A549 (cell line): ENCODE measurements around the gene PDHX. TPM values are rescaled to one million over a fixed set of nuclear protein-coding genes. Genes with fewer than 3 reads are reported as not detected.

ENCODE experiments used
- ATAC-seq, 2 experiments: fragments of 200-7000 bp in 1 of 2; fragments of >200 bp in 1 of 2; cut with Nextera tagmentation in 1 of 2; cut with Tn5 transposase in 1 of 2; 3 replicates each; pipeline versions ENCODE4 v1.8.0 to v1.9.1; 2018 to 2020; ENCODE audit warnings: mild to moderate bottlenecking in 1 of 2, moderate library complexity in 1 of 2
- CTCF ChIA-PET: fragments of 300-600 bp; sonication (Branson Sonifier 250); formaldehyde crosslinking; extraction: SDS; loops from one replicate; lab custom pipeline; 2021; ENCODE audit warnings: antibody characterized with exemption, inconsistent platforms; lab: Yijun Ruan, JAX
- POLR2A ChIA-PET: fragments of 350-600 bp; formaldehyde crosslinking; extraction: SDS; loops from one replicate; lab custom pipeline; 2021; ENCODE audit warnings: antibody characterized with exemption, inconsistent platforms; lab: Yijun Ruan, JAX
- DNase-seq, 2 experiments: peaks; one replicate each; pipeline versions ENCODE4 v3.0.0 to v3.0.0-alpha.2; 2011 to 2016; ENCODE audit warnings: low read depth in 1 of 2, low spot score in 1 of 2
- FAIRE-seq: peaks from 2 replicates; lab custom pipeline; 2011; peaks lifted over from hg19 to GRCh38; lab: Jason Lieb, UNC
- H3K27ac ChIP-seq, 2 experiments: fragments of >200 bp; sonication (Bioruptor Twin); formaldehyde crosslinking; 3 replicates each; pipeline ENCODE4 v1.5.1; 2016 to 2017
- H3K4me1 ChIP-seq: fragments of >200 bp; sonication (Bioruptor Twin); formaldehyde crosslinking; 3 replicates; pipeline ENCODE4 v1.6.1; 2016
- H3K4me2 ChIP-seq: fragments of >200 bp; sonication (Bioruptor Twin); formaldehyde crosslinking; 3 replicates; pipeline ENCODE4 v1.6.1; 2016
- H3K4me3 ChIP-seq: fragments of >200 bp; sonication (Bioruptor Twin); formaldehyde crosslinking; 3 replicates; pipeline ENCODE4 v1.5.1; 2016
- H3K9me3 ChIP-seq: fragments of >200 bp; sonication (Bioruptor Twin); formaldehyde crosslinking; 3 replicates; pipeline ENCODE4 v1.6.1; 2016
- BCL3 ChIP-seq: fragments of >200 bp; sonication (Bioruptor Twin); formaldehyde crosslinking; IDR thresholded peaks from 3 replicates; pipeline ENCODE4 v1.6.1; 2016
- CBX2 ChIP-seq: fragments of 200-600 bp; sonication (generic); IDR thresholded peaks from 2 replicates; pipeline ENCODE4 v1.6.1; 2016; ENCODE audit warnings: low read depth, mild to moderate bottlenecking, borderline replicate concordance
- CTCF ChIP-seq: fragments of >200 bp; sonication (Bioruptor Twin); formaldehyde crosslinking; IDR thresholded peaks from 3 replicates; pipeline ENCODE4 v1.5.1; 2016
- E2F6 ChIP-seq: IDR thresholded peaks from 2 replicates; pipeline ENCODE4 v1.6.1; 2012; ENCODE audit warnings: low read depth, borderline replicate concordance
- EHMT2 ChIP-seq: fragments of 200-600 bp; sonication (generic); IDR thresholded peaks from 2 replicates; pipeline ENCODE4 v1.6.1; 2016; ENCODE audit warnings: antibody characterized with exemption, low read depth, mild to moderate bottlenecking, moderate library complexity
- EP300 ChIP-seq, 2 experiments: fragments of >200 bp; sonication (Bioruptor Twin); formaldehyde crosslinking; IDR thresholded peaks; 2 replicates in 1 of 2; 3 replicates in 1 of 2; pipeline ENCODE4 v1.6.1; 2016 to 2017
- FOSB ChIP-seq: fragments of 250-450 bp; sonication (Bioruptor Pico); IDR thresholded peaks from 2 replicates; pipeline ENCODE4 v1.5.0; 2020; ENCODE audit warnings: mild to moderate bottlenecking, moderate library complexity
- GATA3 ChIP-seq: IDR thresholded peaks from 2 replicates; pipeline ENCODE4 v1.6.1; 2012; ENCODE audit warnings: borderline replicate concordance
- HMGXB4 ChIP-seq: fragments of 250-450 bp; sonication (Bioruptor Pico); IDR thresholded peaks from 2 replicates; pipeline ENCODE4 v1.5.0; 2021; ENCODE audit warnings: mild to moderate bottlenecking, moderate library complexity, borderline replicate concordance
- JUN ChIP-seq, 2 experiments: fragments of >200 bp; sonication (Bioruptor Twin); formaldehyde crosslinking; IDR thresholded peaks; 2 replicates in 1 of 2; 3 replicates in 1 of 2; pipeline ENCODE4 v1.6.1; 2016 to 2017
- KDM5A ChIP-seq: fragments of 200-600 bp; sonication (generic); IDR thresholded peaks from 2 replicates; pipeline ENCODE4 v1.6.1; 2016; ENCODE audit warnings: antibody characterized with exemption, mild to moderate bottlenecking
- MAX ChIP-seq: IDR thresholded peaks from 2 replicates; pipeline ENCODE4 v1.6.1; 2012
- MAZ ChIP-seq: fragments of 150-350 bp; IDR thresholded peaks from 2 replicates; pipeline ENCODE4 v1.6.1; 2014; ENCODE audit warnings: antibody characterized with exemption, low read depth, low read length, borderline replicate concordance
- MYC ChIP-seq: IDR thresholded peaks from 2 replicates; pipeline ENCODE4 v1.6.1; 2012; ENCODE audit warnings: mild to moderate bottlenecking, inconsistent platforms, low read length, improper control_type of control experiment, borderline replicate concordance
- NPAS2 ChIP-seq: fragments of 250-450 bp; sonication (Bioruptor Pico); IDR thresholded peaks from 2 replicates; pipeline ENCODE4 v1.8.0; 2022; ENCODE audit warnings: mild to moderate bottlenecking, moderate library complexity, borderline replicate concordance
- PHF8 ChIP-seq: fragments of 200-600 bp; sonication (generic); IDR thresholded peaks from 2 replicates; pipeline ENCODE4 v1.6.1; 2016; ENCODE audit warnings: low read depth, mild to moderate bottlenecking, antibody characterized with exemption, moderate library complexity, borderline replicate concordance
- POLR2A ChIP-seq: IDR thresholded peaks from 2 replicates; pipeline ENCODE4 v1.6.1; 2012; ENCODE audit warnings: mild to moderate bottlenecking, low read length
- RARB ChIP-seq: fragments of 250-450 bp; sonication (Bioruptor Pico); IDR thresholded peaks from 2 replicates; pipeline ENCODE4 v1.8.0; 2021; ENCODE audit warnings: mild to moderate bottlenecking, moderate library complexity
- TP53 ChIP-seq: fragments of 250-450 bp; sonication (Bioruptor Pico); IDR thresholded peaks from 2 replicates; pipeline ENCODE4 v1.5.0; 2021; ENCODE audit warnings: mild to moderate bottlenecking, moderate library complexity
- USF2 ChIP-seq: fragments of 450-650 bp; IDR thresholded peaks from 2 replicates; pipeline ENCODE4 v1.6.1; 2014; ENCODE audit warnings: antibody characterized with exemption
- ZNF302 ChIP-seq: fragments of 250-450 bp; sonication (Bioruptor Pico); IDR thresholded peaks from 2 replicates; pipeline ENCODE4 v1.9.0; 2021; ENCODE audit warnings: inconsistent platforms, mild to moderate bottlenecking, moderate library complexity
- WGBS: methylation state at CpG from one replicate; pipeline ENCODE4 v1.1.6; 2017; ENCODE audit errors: missing lambda C conversion rate; 5-methylcytosine and 5-hydroxymethylcytosine counted together
- polyA minus RNA-seq: library from RNA; depleted of rRNA, polyadenylated mRNA; stranded (reverse); fragments of >200 nt; gene quantifications from 2 replicates; pipeline ENCODE4 v1.2.3, GENCODE V29; 2011; rRNA and poly(A)+ RNA removed
- polyA plus RNA-seq, 4 experiments: library from polyadenylated mRNA; depleted of rRNA in 3 of 4; stranded (reverse); fragments of >200 nt; fragmentation: RNase III in 1 of 4; extraction: RNeasy Plus Mini Kit Qiagen cat#74134 plus additional on column Dnase treatment in 1 of 4; gene quantifications; 2 replicates in 3 of 4; 3 replicates in 1 of 4; pipeline ENCODE4 v1.2.3, GENCODE V29; 2011 to 2017

PDHX gene
- polyA plus RNA-seq (2011; rRNA removed) (51.4 and 87.4 TPM in 2 replicates), polyA plus RNA-seq (2017; fragmentation: RNase III; extraction: RNeasy Plus Mini Kit Qiagen cat#74134 plus additional on column Dnase treatment) (45.8 to 46.5 TPM (median 46.1 TPM) in 3 replicates), polyA minus RNA-seq (31.0 and 39.8 TPM in 2 replicates)
- polyA plus RNA-seq (2012; cell fraction: cytosol; rRNA removed), result 20.3 and 22.1 TPM in 2 replicates
- 10.4 and 14.6 TPM in 2 replicates for polyA plus RNA-seq (2012; cell fraction: nucleus; rRNA removed)

GRCh38 chr11:34916015-34916842 is at the start of gene PDHX, which contains the start of gene APIP:
Gene PDHX (plus strand): TSS chr11:34916618. CDS start chr11:34916656, 38 bp downstream.
Gene APIP (minus strand): TSS chr11:34916379. CDS start chr11:34916284, 95 bp downstream.
- WGBS, result 0% methylated on average over 12 of the region's 79 CpGs
- no peak for TF ChIP-seq ZNF302 (CRISPR knock-in tag)
- peak; percentile 89; the same call in 1 of the 2 replicates for TF ChIP-seq MAZ
- TF ChIP-seq PHF8, result peak; percentile 98
- TF ChIP-seq EHMT2, result no peak
- no peak for TF ChIP-seq NPAS2 (CRISPR knock-in tag)
- peak; percentile 67; the same call in 1 of the 2 replicates for TF ChIP-seq HMGXB4 (CRISPR knock-in tag)
- TF ChIP-seq MAX, result peak; percentile 41
- peak; percentile 39; the same call in 1 of the 2 replicates for TF ChIP-seq USF2
- peak; percentile 60; the same call in 2 of the 3 replicates for TF ChIP-seq BCL3
- peak; percentile 77 to 89 for TF ChIP-seq JUN (IDR thresholded peaks at IDR 0.05)
- peak; percentile 79; the same call in 1 of the 2 replicates for TF ChIP-seq KDM5A
- peak; percentile 68; the same call in 1 of the 2 replicates for TF ChIP-seq MYC
- TF ChIP-seq POLR2A, result peak; percentile 97
- peak; percentile 90 to 99 for DNase-seq
- no peaks in the 10 kb centered on the region for H3K9me3 ChIP-seq
- FAIRE-seq, result no peak
- peak; percentile 92 to 96 for ATAC-seq
- H3K27ac ChIP-seq, result peak within 1 kb of the TSS; percentile 92 to 98
- POLR2A ChIA-PET, result interaction anchor here (0.6 to 1.9 kb wide), 7 partner anchors 9 to 316 kb away, joined by 3 to 7 read pairs (median 4); no protein-coding TSS in a partner anchor
- CTCF ChIA-PET, result interaction anchor here (0.7 to 2.9 kb wide), 7 partner anchors 9 to 550 kb away, joined by 3 to 11 read pairs (median 5); no protein-coding TSS in a partner anchor
- H3K4me3 ChIP-seq, result peak within 1 kb of the TSS; percentile 78
- H3K4me1 ChIP-seq, result peaks cover 20% of the 10 kb centered on the region
- peak within 1 kb of the TSS; percentile 82 for H3K4me2 ChIP-seq

GRCh38 chr11:34869425-34869824 is 47.0 kb upstream of the PDHX start:
- H3K4me3 ChIP-seq, result no peak overlapping the region
- ChIA-PET CTCF (interaction anchor here (1.0 to 1.9 kb wide), 5 partner anchors 13 to 283 kb away, joined by 3 to 9 read pairs (median 4); no protein-coding TSS in a partner anchor), POLR2A (interaction anchor here (0.6 kb wide), 1 partner anchor 429 kb away, joined by 4 read pairs; no protein-coding TSS in a partner anchor)
- peak; percentile 67 to 74; a peak in 4 of 6 replicates for ATAC-seq
- 0 out of 6 replicates have a peak overlapping the region, but pooled peaks of 1 of the 2 experiments have one; percentile 10 for H3K27ac ChIP-seq
- TF ChIP-seq KDM5A, result no peak
- no peak for TF ChIP-seq TP53 (CRISPR knock-in tag)
- no peak for TF ChIP-seq E2F6
- no peak for TF ChIP-seq CBX2
- no peak for TF ChIP-seq GATA3
- no peak for TF ChIP-seq EP300 (IDR thresholded peaks at IDR 0.05)
- TF ChIP-seq EHMT2, result no peak
- no peak for TF ChIP-seq RARB (CRISPR knock-in tag)
- TF ChIP-seq CTCF, result no peak
- TF ChIP-seq FOSB (CRISPR knock-in tag), result no peak
- no peak for FAIRE-seq
- peak in 1 of 2 experiments; percentile 18 for DNase-seq
- 69% methylated on average over 3 of the region's 3 CpGs for WGBS
- no peak overlapping the region for H3K4me2 ChIP-seq
- H3K9me3 ChIP-seq, result no peaks in the 10 kb centered on the region
- H3K4me1 ChIP-seq, result no peaks in the 10 kb centered on the region
